Measurements from ENCODE around the gene TRAP1.
A peak's percentile ranks its signal among the peaks of the same experiment; 100 is the strongest.

The TRAP1 gene

GRCh38 chr16:3717235-3718018 lies at the start of gene TRAP1:
TRAP1 (minus strand) TSS chr16:3717524; CDS start chr16:3717508, 16 bp downstream.
- DNase-seq: peak; percentile 65

DNA sequence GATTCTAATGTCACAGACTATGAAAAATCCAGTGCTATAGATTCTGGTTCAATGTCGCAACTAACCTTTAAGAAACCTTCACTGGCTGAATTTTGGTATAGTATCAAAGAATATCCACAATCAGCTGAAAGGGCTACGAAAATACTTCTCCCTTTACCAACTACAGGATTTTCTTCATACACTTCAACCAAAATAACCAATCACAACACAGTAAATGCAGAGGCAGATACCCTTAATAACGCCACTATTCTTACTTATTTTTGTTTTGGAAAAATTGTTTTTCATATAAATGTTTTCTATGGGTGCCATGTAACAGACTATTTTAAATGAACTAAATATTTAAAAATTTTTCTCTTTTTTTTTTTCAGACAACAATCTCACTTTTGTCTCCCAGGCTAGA lies 48.9 kb upstream of the TRAP1 start:
- no peak for DNase-seq

DNA sequence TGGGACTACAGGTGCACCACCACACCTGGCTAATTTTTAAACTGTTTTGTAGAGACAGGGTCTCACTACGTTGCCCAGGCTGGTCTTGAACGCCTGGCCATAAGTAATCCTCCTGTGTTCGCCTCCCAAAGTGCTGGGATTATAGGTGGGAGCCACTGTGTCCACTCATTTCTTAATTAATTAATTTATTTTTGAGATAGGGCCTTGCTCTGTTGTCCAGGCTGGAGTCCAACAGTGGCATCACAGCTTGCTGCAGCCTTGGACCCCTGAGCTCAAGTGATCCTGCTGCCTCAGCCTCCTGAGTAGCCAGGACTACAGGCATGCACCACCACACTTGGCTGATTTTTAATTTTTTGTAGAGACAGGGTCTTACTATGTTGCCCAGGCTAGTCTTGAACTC lies 47.1 kb upstream of the TRAP1 start:
- DNase-seq: no peak

- DNase-seq: no peak
These were observed 44.9 kb upstream of the TRAP1 start for GRCh38 chr16:3762107-3762750.

GRCh38 chr16:3761375-3762106 lies 44.2 kb upstream of the TRAP1 start:
- DNase-seq: no peak

- no peak for DNase-seq
These were observed 43.2 kb upstream of the TRAP1 start for GRCh38 chr16:3760518-3760917.

DNA sequence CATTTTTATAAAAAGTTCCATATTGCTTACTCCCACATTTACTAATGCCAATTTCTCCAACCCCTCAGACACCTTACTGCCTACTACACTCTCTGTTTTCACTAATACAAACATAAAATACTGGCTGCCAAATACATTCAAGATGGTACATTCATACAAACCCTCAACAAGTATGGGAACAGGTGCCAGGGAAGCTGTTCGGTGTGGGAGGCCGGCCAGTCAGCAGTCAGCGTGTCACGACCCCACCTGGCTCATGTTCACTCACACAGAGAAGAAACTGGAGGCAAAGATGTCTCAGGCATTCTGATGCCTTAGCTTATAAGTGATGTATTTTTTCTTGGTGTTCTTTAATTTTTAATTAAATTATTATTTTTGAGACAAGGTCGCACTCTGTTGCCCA lies 42.4 kb upstream of the TRAP1 start:
- no peak for DNase-seq

DNA sequence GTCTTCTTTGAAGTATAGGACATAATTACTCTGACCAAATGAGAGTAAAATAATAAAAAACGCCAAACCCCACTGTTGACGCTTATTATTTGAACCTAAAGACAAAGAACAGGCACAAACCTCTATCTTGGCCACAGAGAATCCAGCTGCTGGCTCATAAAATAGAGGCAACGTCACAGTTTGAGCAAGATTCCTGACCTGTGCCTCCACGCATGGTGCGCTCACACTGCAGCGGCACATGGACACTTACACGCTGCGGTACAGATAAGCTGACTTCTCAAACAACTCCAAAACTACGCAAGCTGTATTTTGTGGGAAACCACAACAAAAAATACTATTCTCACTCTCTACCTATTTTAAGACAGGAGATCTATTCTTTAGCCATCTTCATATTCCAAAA lies 38.8 kb upstream of the TRAP1 start:
- no peak for DNase-seq

DNA sequence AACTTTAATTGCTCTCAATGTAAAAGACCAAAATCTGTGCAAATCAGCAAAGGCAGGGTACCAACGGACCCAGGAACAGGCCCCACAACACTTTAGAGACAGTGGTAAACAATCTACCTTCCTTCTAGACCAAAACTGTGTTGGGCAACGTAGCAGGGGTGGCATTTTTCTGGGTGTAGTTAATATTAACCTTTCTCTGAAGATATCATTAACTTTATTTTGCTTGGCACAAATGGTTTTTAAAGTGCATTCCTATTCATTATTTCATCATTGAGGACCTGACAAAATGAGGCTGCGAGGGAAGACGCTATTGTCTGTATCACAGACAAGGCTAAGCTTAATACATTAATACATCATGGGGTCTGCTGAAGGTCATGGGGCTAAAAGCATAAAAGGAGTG lies 37.9 kb upstream of the TRAP1 start:
- DNase-seq: no peak

GRCh38 chr16:3754772-3755171 lies 37.4 kb upstream of the TRAP1 start:
- no peak for DNase-seq

DNA sequence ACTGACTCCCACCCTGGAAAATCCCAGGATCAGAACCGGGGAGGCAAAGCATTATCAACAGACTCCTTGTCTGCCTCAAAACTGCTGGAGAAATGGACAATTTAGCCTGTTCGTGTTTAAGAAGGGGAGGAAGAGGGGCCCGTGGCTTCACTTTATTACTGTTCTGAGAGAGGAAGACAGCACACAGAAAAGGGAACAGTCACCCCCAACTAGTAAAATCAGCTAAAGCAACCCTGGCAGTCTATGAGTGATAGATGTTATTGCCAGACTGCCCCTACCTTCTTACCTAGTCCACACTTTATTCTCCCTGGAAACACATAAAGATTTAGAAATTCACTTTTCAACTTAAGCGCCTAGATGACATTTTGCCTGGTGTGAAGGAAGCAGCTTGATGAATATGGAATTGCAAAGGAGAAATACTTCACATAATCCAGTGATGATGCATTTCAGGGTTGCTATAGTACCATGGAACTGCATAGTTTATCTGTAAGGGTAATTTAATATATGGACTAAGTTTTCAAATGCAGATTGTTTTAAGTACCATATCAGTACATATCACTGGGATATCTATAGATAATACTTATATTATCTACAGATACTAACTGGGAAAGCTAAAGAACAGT lies 36.9 kb upstream of the TRAP1 start:
- DNase-seq: no peak

- DNase-seq: no peak
These were observed 35.7 kb upstream of the TRAP1 start for GRCh38 chr16:3752984-3753383.

DNA sequence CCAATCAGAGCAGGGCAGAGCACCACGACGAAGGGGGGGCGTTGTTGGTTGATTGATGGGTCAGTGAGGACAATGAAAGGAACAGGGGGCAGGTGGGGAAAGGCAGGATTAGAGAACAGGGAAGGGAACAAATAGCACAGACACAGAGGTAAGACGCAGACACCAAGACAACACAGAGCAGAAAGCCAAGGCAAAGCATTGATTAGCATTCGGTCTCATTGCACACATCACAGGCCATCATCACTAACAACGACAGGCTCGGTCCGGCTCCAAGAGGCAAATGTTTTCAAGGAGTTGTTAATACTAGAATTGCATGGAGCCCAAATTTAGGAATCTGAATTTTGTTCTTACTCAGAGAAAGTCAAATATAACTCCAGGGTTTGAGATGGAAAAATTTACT lies 34.6 kb upstream of the TRAP1 start:
- no peak for DNase-seq

- no peak for DNase-seq
These were observed 31.0 kb upstream of the TRAP1 start for GRCh38 chr16:3748307-3748706.

DNA sequence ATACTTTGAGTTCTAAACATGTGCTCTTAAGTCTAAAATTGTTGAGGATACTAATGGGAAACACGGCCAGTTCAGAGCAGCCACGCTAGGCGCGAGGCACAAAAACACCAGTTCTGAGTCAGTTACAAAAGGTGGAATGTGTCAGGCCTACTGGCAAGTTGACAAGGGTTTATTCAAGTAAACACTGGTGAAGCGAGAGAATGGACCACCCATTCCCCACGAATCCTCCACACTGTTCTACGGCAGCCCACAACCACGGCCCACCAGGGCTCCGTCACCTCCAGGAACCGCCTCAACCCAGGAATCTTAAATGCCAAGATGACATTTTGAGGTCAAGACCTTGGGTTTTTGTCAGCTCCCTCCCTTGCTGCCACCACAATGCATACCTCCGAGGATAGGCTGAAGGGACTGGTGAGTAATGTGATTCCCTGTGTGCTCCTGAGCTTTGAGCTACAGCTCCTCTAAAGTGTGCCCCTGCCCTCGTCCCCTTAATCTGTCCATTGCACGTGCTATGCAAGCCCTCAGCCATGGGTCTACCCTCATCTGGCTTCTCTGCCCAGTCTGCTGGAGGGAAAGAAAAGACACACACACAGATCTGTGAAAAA lies 28.5 kb upstream of the TRAP1 start:
- no peak for DNase-seq

GRCh38 chr16:3744018-3744417 lies 26.7 kb upstream of the TRAP1 start:
- DNase-seq: no peak

- DNase-seq: no peak
These were observed 23.6 kb upstream of the TRAP1 start for GRCh38 chr16:3740934-3741333.

- no peak for DNase-seq
These were observed 22.9 kb upstream of the TRAP1 start for GRCh38 chr16:3740186-3740585.

DNA sequence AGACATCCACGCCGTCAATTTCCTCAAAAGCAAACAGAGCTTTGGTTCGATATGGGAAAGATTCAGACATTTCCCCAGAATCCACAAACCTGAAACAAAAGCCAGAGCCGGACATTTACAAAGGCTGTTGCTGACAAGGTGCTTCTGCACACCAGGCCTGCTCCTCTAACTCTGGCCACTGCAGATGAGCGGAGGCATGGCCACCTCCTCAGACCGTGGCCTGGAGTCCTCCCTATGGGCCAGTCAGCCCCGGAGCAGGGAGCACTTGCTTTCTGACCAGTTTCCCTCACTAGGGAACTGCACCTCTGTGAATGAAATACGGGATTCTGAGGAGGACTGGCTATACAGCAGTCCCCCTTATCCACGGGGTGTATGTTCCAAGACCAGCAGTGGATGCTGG lies 22.3 kb upstream of the TRAP1 start:
- DNase-seq: no peak

DNA sequence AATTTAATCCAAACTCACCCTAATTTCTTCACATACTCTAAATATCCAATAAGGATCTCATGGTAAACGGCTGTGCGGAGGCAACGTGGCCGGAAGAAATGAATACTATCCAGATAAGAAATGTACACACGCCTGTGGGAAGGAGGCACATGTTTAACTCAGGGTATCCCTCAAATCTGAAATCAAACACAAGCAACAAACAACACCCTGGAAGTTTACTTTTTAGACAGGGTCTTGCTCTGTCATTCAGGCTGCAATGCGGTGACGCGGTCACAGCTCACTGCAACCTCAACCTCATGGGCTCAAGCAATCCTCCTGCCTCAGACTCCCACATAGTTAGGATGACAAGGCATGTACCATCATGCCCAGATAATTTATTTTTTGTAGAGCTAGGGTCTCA lies 21.2 kb upstream of the TRAP1 start:
- no peak for DNase-seq

- no peak for DNase-seq
These were observed 20.8 kb upstream of the TRAP1 start for GRCh38 chr16:3738128-3738527.

DNA sequence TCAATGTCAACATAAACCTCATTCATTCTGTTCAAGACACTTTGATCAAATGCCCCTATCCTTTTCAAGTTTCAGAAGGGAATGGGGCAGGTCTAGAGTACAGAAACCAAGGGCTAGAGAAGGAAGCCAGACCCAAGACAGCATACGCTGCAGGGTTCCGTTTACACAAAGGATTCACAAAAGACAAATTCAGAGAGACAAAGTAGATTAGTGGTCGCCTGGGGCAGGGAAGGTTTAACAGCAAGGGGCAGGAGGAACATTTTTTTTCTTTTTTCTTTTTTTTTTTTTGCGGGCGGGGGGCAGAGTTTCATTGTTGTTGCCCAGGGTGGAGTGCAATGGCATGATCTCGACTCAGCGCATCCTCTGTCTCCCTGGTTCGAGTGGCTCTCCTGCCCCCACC lies 19.9 kb upstream of the TRAP1 start:
- DNase-seq: no peak

GRCh38 chr16:3736116-3736515 lies 18.8 kb upstream of the TRAP1 start:
- DNase-seq: no peak
